H9 (cell line): ENCODE results near the gene TUBB1. TPM values are rescaled to one million over a fixed set of nuclear protein-coding genes. Genes with fewer than 3 reads are reported as not detected.

Experiments
- DNase-seq: peaks from one replicate; pipeline ENCODE4 v3.0.0-alpha.2; 2017
- H2AFZ ChIP-seq: one replicate; pipeline ENCODE4 v1.6.1; 2013; ENCODE audit warnings: mild to moderate bottlenecking, low read length, control low read depth, moderate library complexity
- H2AK5ac ChIP-seq: 2 replicates; pipeline ENCODE4 v1.6.1; 2013; ENCODE audit warnings: low read length, control low read depth, mixed read lengths; ENCODE audit not compliant: insufficient read length
- H2BK120ac ChIP-seq: one replicate; pipeline ENCODE4 v1.6.1; 2013; ENCODE audit warnings: low read depth, mild to moderate bottlenecking, low read length, control low read depth, inconsistent platforms; ENCODE audit not compliant: poor library complexity, severe bottlenecking
- H2BK12ac ChIP-seq: 2 replicates; pipeline ENCODE4 v1.6.1; 2013; ENCODE audit warnings: low read length, control low read depth, mixed read lengths, low read depth; ENCODE audit not compliant: insufficient read length
- H2BK15ac ChIP-seq: 2 replicates; pipeline ENCODE4 v1.6.1; 2013; ENCODE audit warnings: low read depth, low read length, control low read depth
- H2BK20ac ChIP-seq: one replicate; pipeline ENCODE4 v1.6.1; 2013; ENCODE audit warnings: low read depth, mild to moderate bottlenecking, low read length, control low read depth, inconsistent platforms; ENCODE audit not compliant: poor library complexity, severe bottlenecking
- H2BK5ac ChIP-seq: 2 replicates; pipeline ENCODE4 v1.6.1; 2013; ENCODE audit warnings: low read length, control low read depth, mixed read lengths; ENCODE audit not compliant: insufficient read length
- H3K14ac ChIP-seq: 2 replicates; pipeline ENCODE4 v1.6.1; 2013; ENCODE audit warnings: low read length, control low read depth; ENCODE audit not compliant: insufficient read depth
- H3K18ac ChIP-seq: 2 replicates; pipeline ENCODE4 v1.6.1; 2013; ENCODE audit warnings: low read depth, mild to moderate bottlenecking, mixed read lengths, low read length, control low read depth; ENCODE audit not compliant: insufficient read length
- H3K23ac ChIP-seq: 2 replicates; pipeline ENCODE4 v1.6.1; 2013; ENCODE audit warnings: low read length, control low read depth, mixed read lengths, low read depth; ENCODE audit not compliant: insufficient read length
- H3K23me2 ChIP-seq: 2 replicates; pipeline ENCODE4 v1.6.1; 2013; ENCODE audit warnings: low read depth, mild to moderate bottlenecking, mixed read lengths, low read length, control low read depth; ENCODE audit not compliant: insufficient read length, poor library complexity, severe bottlenecking
- H3K27ac ChIP-seq: 2 replicates; pipeline ENCODE4 v1.5.1; 2013; ENCODE audit warnings: low read length, control low read depth, mixed read lengths, low read depth; ENCODE audit not compliant: insufficient read length
- H3K27me3 ChIP-seq: 2 replicates; pipeline ENCODE4 v1.6.1; 2013; ENCODE audit warnings: low read length, control low read depth, inconsistent platforms; ENCODE audit not compliant: insufficient read depth
- H3K4ac ChIP-seq: 2 replicates; pipeline ENCODE4 v1.6.1; 2013; ENCODE audit warnings: low read depth, mild to moderate bottlenecking, control low read depth, inconsistent platforms, low read length, moderate library complexity
- H3K4me1 ChIP-seq: 2 replicates; pipeline ENCODE4 v1.6.1; 2013; ENCODE audit warnings: low read length, control low read depth, inconsistent platforms; ENCODE audit not compliant: insufficient read depth
- H3K4me2 ChIP-seq: 2 replicates; pipeline ENCODE4 v1.6.1; 2013; ENCODE audit warnings: low read length, control low read depth, mixed read lengths; ENCODE audit not compliant: insufficient read length, insufficient read depth
- H3K56ac ChIP-seq: 2 replicates; pipeline ENCODE4 v1.6.1; 2013; ENCODE audit warnings: low read depth, mild to moderate bottlenecking, mixed read lengths, low read length, control low read depth; ENCODE audit not compliant: insufficient read length
- H3K79me1 ChIP-seq: 2 replicates; pipeline ENCODE4 v1.6.1; 2013; ENCODE audit warnings: low read depth, mild to moderate bottlenecking, moderate library complexity, low read length, control low read depth, inconsistent platforms; ENCODE audit not compliant: insufficient read depth, poor library complexity, severe bottlenecking
- H3K79me2 ChIP-seq: 2 replicates; pipeline ENCODE4 v1.6.1; 2013; ENCODE audit warnings: low read length, control low read depth, inconsistent platforms; ENCODE audit not compliant: insufficient read depth
- H3K9ac ChIP-seq: 2 replicates; pipeline ENCODE4 v1.6.1; 2013; ENCODE audit warnings: low read length, control low read depth, mixed read lengths; ENCODE audit not compliant: insufficient read length; ENCODE audit errors: extremely low read depth
- H3K9me3 ChIP-seq: one replicate; pipeline ENCODE4 v1.6.1; 2013; ENCODE audit warnings: low read depth, low read length, inconsistent platforms; ENCODE audit not compliant: control insufficient read depth
- H3T11ph ChIP-seq: one replicate; pipeline ENCODE4 v1.6.1; 2013; ENCODE audit warnings: mild to moderate bottlenecking, low read length, control low read depth, inconsistent platforms
- H4K20me1 ChIP-seq: one replicate; pipeline ENCODE4 v1.6.1; 2013; ENCODE audit not compliant: control insufficient read depth, insufficient read length, insufficient read depth
- H4K5ac ChIP-seq: 2 replicates; pipeline ENCODE4 v1.6.1; 2013; ENCODE audit warnings: low read depth, mild to moderate bottlenecking, mixed read lengths, low read length, control low read depth; ENCODE audit not compliant: insufficient read length
- H4K8ac ChIP-seq: replicated peaks from 2 replicates; pipeline ENCODE4 v1.6.1; 2013; ENCODE audit warnings: low read length, control low read depth, mixed read lengths, low read depth; ENCODE audit not compliant: insufficient read length
- H4K91ac ChIP-seq: 2 replicates; pipeline ENCODE4 v1.6.1; 2013; ENCODE audit warnings: low read depth, mild to moderate bottlenecking, moderate library complexity, mixed read lengths, low read length, control low read depth; ENCODE audit not compliant: insufficient read length
- H3K27ac Mint-ChIP-seq, 3 experiments: 2 replicates in 2 of 3; 3 replicates in 1 of 3; pipeline ENCODE4 v1.8.0; 2020 to 2021; ENCODE audit warnings: mixed read lengths in 3 of 3, mild to moderate bottlenecking in 1 of 3, moderate library complexity in 1 of 3
- H3K27me3 Mint-ChIP-seq: 2 replicates; pipeline ENCODE4 v1.8.0; 2021; ENCODE audit warnings: low read depth, mild to moderate bottlenecking, moderate library complexity, mixed read lengths
- H3K36me3 Mint-ChIP-seq, 3 experiments: 2 replicates in 2 of 3; 3 replicates in 1 of 3; pipeline ENCODE4 v1.8.0; 2020 to 2021; ENCODE audit warnings: low read depth in 3 of 3, mixed read lengths in 3 of 3; ENCODE audit not compliant: insufficient read depth in 1 of 3
- H3K4me1 Mint-ChIP-seq, 2 experiments: 2 replicates each; pipeline ENCODE4 v1.8.0; 2020; ENCODE audit warnings: mixed read lengths in 2 of 2
- H3K4me3 Mint-ChIP-seq, 2 experiments: 2 replicates in 1 of 2; 3 replicates in 1 of 2; pipeline ENCODE4 v1.8.0; 2020 to 2021; ENCODE audit warnings: mild to moderate bottlenecking in 2 of 2, mixed read lengths in 2 of 2, moderate library complexity in 1 of 2
- H3K9me3 Mint-ChIP-seq, 2 experiments: 2 replicates in 1 of 2; 3 replicates in 1 of 2; pipeline ENCODE4 v1.8.0; 2020; ENCODE audit warnings: mild to moderate bottlenecking in 2 of 2, mixed read lengths in 2 of 2, moderate library complexity in 1 of 2
- CTCF ChIP-seq: fragments of 200-600 bp; sonication (generic); conservative IDR thresholded peaks from 3 replicates; pipeline ENCODE4 v1.8.0; 2021; ENCODE audit warnings: antibody characterized with exemption, mild to moderate bottlenecking
- WGBS: extraction: QIAGEN DNeasy Blood & Tissue Kit; methylation state at CpG from one replicate; pipeline ENCODE4 v1.1.7; 2013; ENCODE audit warnings: missing lambda C conversion rate, low lambda C conversion rate, mixed read lengths; ENCODE audit not compliant: insufficient read length; ENCODE audit errors: extremely low coverage; 5-methylcytosine and 5-hydroxymethylcytosine counted together
- total RNA-seq: library from RNA; stranded (reverse); gene quantifications from 2 replicates; pipeline ENCODE4 v1.2.1, GENCODE V29; 2021

TUBB1 gene
- total RNA-seq, 1 experiment from 2014 or later, result not detected

- H3K4ac ChIP-seq, result no peak overlapping the region
These were observed 28.4 kb upstream of the TUBB1 start for GRCh38 chr20:58990651-58991445.

More at GRCh38 chr20:58990651-58991445, 28.4 kb upstream of the TUBB1 start:
- no peak overlapping the region for H2BK120ac ChIP-seq
- no peak overlapping the region for H3K9ac ChIP-seq
- no peak overlapping the region for H2AK5ac ChIP-seq
- H3K23ac ChIP-seq, result no peak overlapping the region
- no peak overlapping the region for H3K56ac ChIP-seq
- no CpG with 5 or more reads among the region's 14 CpGs for WGBS
- no peak overlapping the region for H3T11ph ChIP-seq
- H2AFZ ChIP-seq, result no peak overlapping the region
- H3K23me2 ChIP-seq, result no peaks in the 10 kb centered on the region
- H4K91ac ChIP-seq, result no peak overlapping the region
- no peaks in the 10 kb centered on the region for H3K27me3 ChIP-seq
- H3K79me2 ChIP-seq, result no peaks in the 10 kb centered on the region
- H3K14ac ChIP-seq, result no peak overlapping the region
- no peak overlapping the region for H3K27ac ChIP-seq
- H2BK15ac ChIP-seq, result no peak overlapping the region
- H4K20me1 ChIP-seq, result no peaks in the 10 kb centered on the region
- H2BK5ac ChIP-seq, result no peak overlapping the region
- Mint-ChIP-seq H3K9me3 (no peaks in the 10 kb centered on the region), H3K36me3 (peaks cover 49 to 96% (median 90%) of the 10 kb centered on the region in 3 experiments), H3K4me1 (no peaks in the 10 kb centered on the region), H3K27me3 (no peaks in the 10 kb centered on the region), H3K27ac (no peak overlapping the region), H3K4me3 (no peak overlapping the region)
- H4K5ac ChIP-seq, result no peak overlapping the region
- H3K9me3 ChIP-seq, result no peaks in the 10 kb centered on the region
- H2BK20ac ChIP-seq, result no peak overlapping the region
- no peak overlapping the region for H4K8ac ChIP-seq
- no peaks in the 10 kb centered on the region for H3K79me1 ChIP-seq
- DNase-seq, result no peak
- H3K18ac ChIP-seq, result no peak overlapping the region
- H3K4me1 ChIP-seq, result no peaks in the 10 kb centered on the region
- no peak overlapping the region for H3K4me2 ChIP-seq
- TF ChIP-seq CTCF, result no peak
- no peak overlapping the region for H2BK12ac ChIP-seq
